Smooth muscle cell (in vitro differentiated cells): ENCODE measurements around the gene PLSCR4. TPM values are rescaled to one million over a fixed set of nuclear protein-coding genes. Genes with fewer than 3 reads are reported as not detected.

Experiments
- DNase-seq: peaks from one replicate; lab custom pipeline; 2025; ENCODE audit not compliant: unreplicated experiment; lab: John Stamatoyannopoulos, UW
- H2AFZ ChIP-seq: fragments of 200-600 bp; sonication (generic); 2 replicates; pipeline ENCODE4 v1.6.0; 2016; ENCODE audit warnings: antibody characterized with exemption, low read depth, mild to moderate bottlenecking
- H3F3A ChIP-seq: fragments of 200-600 bp; sonication (generic); 2 replicates; pipeline ENCODE4 v1.6.0; 2017; ENCODE audit warnings: antibody characterized with exemption, low read depth
- H3K27ac ChIP-seq: fragments of 200-600 bp; sonication (generic); 2 replicates; pipeline ENCODE4 v1.5.1; 2016; ENCODE audit warnings: low read depth, mild to moderate bottlenecking
- H3K27me3 ChIP-seq: fragments of 200-600 bp; sonication (generic); 2 replicates; pipeline ENCODE4 v1.6.1; 2016; ENCODE audit warnings: low read depth, mild to moderate bottlenecking
- H3K36me3 ChIP-seq: fragments of 200-600 bp; sonication (generic); 2 replicates; pipeline ENCODE4 v1.5.1; 2016; ENCODE audit warnings: low read depth
- H3K4me1 ChIP-seq: fragments of 200-600 bp; sonication (generic); 2 replicates; pipeline ENCODE4 v1.5.1; 2016; ENCODE audit warnings: low read depth
- H3K4me2 ChIP-seq: fragments of 200-600 bp; sonication (generic); 2 replicates; pipeline ENCODE4 v1.6.0; 2016; ENCODE audit warnings: mild to moderate bottlenecking
- H3K4me3 ChIP-seq: fragments of 200-600 bp; sonication (generic); 2 replicates; pipeline ENCODE4 v1.5.1; 2016; ENCODE audit warnings: mild to moderate bottlenecking
- H3K79me2 ChIP-seq: fragments of 200-600 bp; sonication (generic); 2 replicates; pipeline ENCODE4 v1.6.0; 2016; ENCODE audit warnings: low read depth, mild to moderate bottlenecking
- H3K9ac ChIP-seq: fragments of 200-600 bp; sonication (generic); 2 replicates; pipeline ENCODE4 v1.6.0; 2016; ENCODE audit warnings: low read depth
- H3K9me3 ChIP-seq: fragments of 200-600 bp; sonication (generic); replicated peaks from 2 replicates; pipeline ENCODE4 v1.5.1; 2016; ENCODE audit warnings: low read depth
- H4K20me1 ChIP-seq: fragments of 200-600 bp; sonication (generic); 2 replicates; pipeline ENCODE4 v1.6.0; 2016; ENCODE audit warnings: low read depth
- CTCF ChIP-seq: fragments of 200-600 bp; sonication (generic); IDR thresholded peaks from 2 replicates; pipeline ENCODE4 v1.5.1; 2017; ENCODE audit warnings: borderline replicate concordance, mild to moderate bottlenecking, antibody characterized with exemption; ENCODE audit not compliant: insufficient read depth, poor library complexity, severe bottlenecking
- WGBS: methylation state at CpG from one replicate; pipeline ENCODE4 v1.1.7; 2016; ENCODE audit warnings: low lambda C conversion rate; 5-methylcytosine and 5-hydroxymethylcytosine counted together
- polyA plus RNA-seq: library from polyadenylated mRNA; unstranded; fragments of >200 nt; fragmentation: Nextera tagmentation; extraction: Ambion mirVana; gene quantifications from 2 replicates; pipeline ENCODE4 v1.2.1, GENCODE V29; 2016
- total RNA-seq: library from RNA; depleted of rRNA; stranded (reverse); fragments of >200 nt; gene quantifications from 2 replicates; pipeline ENCODE4 v1.2.3, GENCODE V29; 2014

PLSCR4 gene
- total and polyA plus RNA-seq, 2 experiments from 2014 or later: 3.8 to 4.8 TPM

GRCh38 chr3:146223401-146224373 is 27.2 kb downstream of the PLSCR4 start:
- H3K9me3 ChIP-seq: no peaks in the 10 kb centered on the region
- 93% methylated on average over 6 of the region's 6 CpGs for WGBS
- no peaks in the 10 kb centered on the region for H3K36me3 ChIP-seq
- no peak overlapping the region for H3K4me2 ChIP-seq
- H3K4me3 ChIP-seq: no peak overlapping the region
- H3K4me1 ChIP-seq: peaks cover 12% of the 10 kb centered on the region
- no peak for DNase-seq
- no peaks in the 10 kb centered on the region for H3K27me3 ChIP-seq
- no peak overlapping the region for H3K9ac ChIP-seq
- no peaks in the 10 kb centered on the region for H3K79me2 ChIP-seq
- TF ChIP-seq CTCF: no peak
- H3K27ac ChIP-seq: no peak overlapping the region
- peaks cover 20% of the 10 kb centered on the region for H3F3A ChIP-seq
- no peak overlapping the region for H2AFZ ChIP-seq
- no peaks in the 10 kb centered on the region for H4K20me1 ChIP-seq

- no peaks in the 10 kb centered on the region for H3K79me2 ChIP-seq
- peaks cover 12% of the 10 kb centered on the region for H3K4me1 ChIP-seq
- H3K4me2 ChIP-seq: no peak overlapping the region
- peaks cover 11% of the 10 kb centered on the region for H3F3A ChIP-seq
- H4K20me1 ChIP-seq: no peaks in the 10 kb centered on the region
- H3K9me3 ChIP-seq: no peaks in the 10 kb centered on the region
- H3K36me3 ChIP-seq: no peaks in the 10 kb centered on the region
- no peak overlapping the region for H3K9ac ChIP-seq
- peak; percentile 3 for TF ChIP-seq CTCF
- peak overlapping the region; percentile 26 for H2AFZ ChIP-seq
- DNase-seq: no peak
- peak overlapping the region; percentile 56 for H3K27ac ChIP-seq
- 64% methylated on average over 9 of the region's 9 CpGs for WGBS
- H3K4me3 ChIP-seq: no peak overlapping the region
- no peaks in the 10 kb centered on the region for H3K27me3 ChIP-seq
These were observed 28.5 kb downstream of the PLSCR4 start for GRCh38 chr3:146222204-146223046.

- peaks cover 5% of the 10 kb centered on the region for H3K4me1 ChIP-seq
- peak overlapping the region; percentile 73 for H3K27ac ChIP-seq
- H3K36me3 ChIP-seq: no peaks in the 10 kb centered on the region
- no peak overlapping the region for H3K9ac ChIP-seq
- H2AFZ ChIP-seq: peak overlapping the region; percentile 50
- H3K27me3 ChIP-seq: no peaks in the 10 kb centered on the region
- no peak for DNase-seq
- peaks cover 7% of the 10 kb centered on the region for H3F3A ChIP-seq
- no peak overlapping the region for H3K4me3 ChIP-seq
- no peak for TF ChIP-seq CTCF
- H3K4me2 ChIP-seq: peak overlapping the region; percentile 54
- no peaks in the 10 kb centered on the region for H4K20me1 ChIP-seq
- no peaks in the 10 kb centered on the region for H3K79me2 ChIP-seq
- no peaks in the 10 kb centered on the region for H3K9me3 ChIP-seq
These were observed 29.6 kb downstream of the PLSCR4 start for GRCh38 chr3:146221276-146221675.
